ENCODE results near the gene DLG1.

Gene DLG1

DNA sequence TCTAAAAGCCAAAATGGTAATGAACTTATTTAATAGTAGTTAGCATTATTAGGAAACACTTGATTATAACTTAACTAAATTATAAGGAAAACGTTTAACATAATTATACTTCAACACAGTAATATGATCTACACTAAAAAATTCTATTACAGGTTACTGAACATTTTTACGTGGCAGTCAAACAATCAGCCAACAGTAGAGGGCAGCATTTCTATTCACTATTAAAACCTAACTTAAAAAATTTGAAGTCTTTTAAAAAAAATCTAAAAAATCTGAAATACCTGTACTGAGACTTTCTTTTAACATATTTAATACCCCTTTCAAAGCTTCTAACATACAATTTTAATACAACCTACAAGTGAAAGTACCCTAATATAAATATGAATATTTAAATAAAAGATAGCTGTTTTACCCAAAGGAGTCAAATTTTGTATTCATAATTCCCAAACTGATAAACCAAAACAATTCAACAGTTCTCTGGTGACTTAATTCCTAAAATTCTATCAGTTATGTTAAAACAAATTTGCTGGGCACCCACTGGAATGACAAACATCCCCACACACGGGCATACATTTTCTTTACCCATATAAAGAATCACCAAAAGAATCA lies 41.5 kb downstream of the DLG1 start:
- Mint-ChIP-seq H3K27me3 (no peaks in the 10 kb centered on the region), H3K4me1 (ENCODE audit: low read depth) (peaks cover 75% of the 10 kb centered on the region), H3K27ac (no peak overlapping the region), H3K36me3 (ENCODE audit: low read depth) (peaks cover 18% of the 10 kb centered on the region), H3K4me3 (no peak overlapping the region), H3K9me3 (no peaks in the 10 kb centered on the region)
- no peak for DNase-seq

DNA sequence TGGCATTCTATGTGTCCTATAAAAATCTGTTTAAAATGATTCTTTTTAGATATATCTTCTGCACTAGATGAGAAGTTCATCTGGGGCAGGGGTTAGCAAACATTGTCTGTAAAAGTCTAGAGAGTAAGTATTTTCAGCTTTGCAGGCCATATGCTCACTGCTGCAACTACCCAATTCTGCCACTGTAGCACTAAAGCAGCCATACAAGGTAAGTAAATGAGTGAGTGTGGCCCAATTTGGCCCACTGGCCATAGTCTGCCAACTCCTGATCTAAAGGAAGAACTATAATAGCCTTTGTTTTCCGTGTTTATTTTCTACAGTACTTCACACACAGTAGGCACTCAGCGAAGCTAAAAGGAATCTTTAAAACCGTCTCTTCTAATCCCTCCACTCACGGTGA lies 42.3 kb downstream of the DLG1 start:
- peaks cover 76% of the 10 kb centered on the region for H3K4me1 Mint-ChIP-seq (ENCODE audit: low read depth)

DNA sequence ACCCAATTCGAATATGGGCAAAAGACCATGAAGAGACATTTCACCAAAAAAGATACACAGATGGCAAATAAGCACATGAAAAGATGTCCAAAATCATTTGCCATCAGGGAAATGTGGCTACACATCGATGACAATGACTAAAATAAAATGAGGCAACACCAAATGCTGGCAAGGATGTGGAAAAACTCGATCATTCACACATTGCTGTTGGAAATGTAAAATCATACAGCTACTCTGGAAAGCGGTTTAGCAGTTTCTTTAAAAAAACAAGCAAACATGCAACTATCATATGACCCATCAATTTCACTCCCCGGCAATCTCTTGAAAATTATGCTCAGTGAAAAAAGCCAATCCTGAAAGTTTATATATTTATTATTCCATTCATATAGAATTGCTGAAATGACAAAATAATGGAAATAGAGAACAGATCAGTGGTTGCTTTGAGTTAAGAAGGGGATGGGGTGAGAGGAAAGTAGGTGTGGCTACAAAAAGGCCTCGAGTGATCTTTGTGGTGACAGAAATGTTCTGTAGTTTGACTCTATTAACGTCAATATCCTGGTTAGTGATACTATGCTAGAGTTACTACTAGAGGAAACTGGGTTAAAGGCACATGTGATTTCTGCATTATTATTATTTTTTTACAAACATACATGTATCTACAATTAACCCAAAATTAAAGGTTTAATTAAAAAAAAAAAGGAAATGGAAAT lies 45.0 kb downstream of the DLG1 start:
- Mint-ChIP-seq H3K36me3 (ENCODE audit: low read depth) (peaks cover 52% of the 10 kb centered on the region), H3K27ac (peak overlapping the region; percentile 75), H3K27me3 (no peaks in the 10 kb centered on the region)

More for the DNA sequence above, 42.3 kb downstream of the DLG1 start:
- H3K36me3 Mint-ChIP-seq (ENCODE audit: low read depth) = peaks cover 26% of the 10 kb centered on the region
- H3K27ac Mint-ChIP-seq = no peak overlapping the region
- no peak for DNase-seq
- no peak overlapping the region for H3K4me3 Mint-ChIP-seq
- no peaks in the 10 kb centered on the region for H3K27me3 Mint-ChIP-seq
- H3K9me3 Mint-ChIP-seq = peaks cover 5% of the 10 kb centered on the region

DNA sequence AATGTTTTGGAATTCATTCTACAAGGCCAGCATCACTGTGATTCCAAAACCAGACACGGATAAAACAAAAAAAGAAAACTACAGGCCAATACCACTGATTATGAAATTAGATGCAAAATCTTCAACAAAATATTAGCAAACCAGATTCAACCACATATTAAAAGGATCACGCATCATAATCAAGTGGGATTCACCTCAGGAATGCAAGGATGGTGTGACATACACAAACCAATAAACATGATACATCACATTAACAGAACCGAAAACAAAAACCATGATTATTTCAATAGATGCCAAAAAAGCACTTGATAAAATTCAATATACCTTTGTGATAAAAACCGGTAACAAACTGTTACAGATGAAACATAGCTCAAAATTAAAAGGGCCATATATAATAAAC lies 48.9 kb downstream of the DLG1 start:
- Mint-ChIP-seq H3K27me3 (no peaks in the 10 kb centered on the region), H3K36me3 (ENCODE audit: low read depth) (peaks cover 85% of the 10 kb centered on the region), H3K27ac (no peak overlapping the region)

More for the DNA sequence above, 45.0 kb downstream of the DLG1 start:
- Mint-ChIP-seq H3K4me3 (peak overlapping the region; percentile 8), H3K4me1 (ENCODE audit: low read depth) (peaks cover 55% of the 10 kb centered on the region), H3K9me3 (peaks cover 20% of the 10 kb centered on the region)
- DNase-seq = no peak

DNA sequence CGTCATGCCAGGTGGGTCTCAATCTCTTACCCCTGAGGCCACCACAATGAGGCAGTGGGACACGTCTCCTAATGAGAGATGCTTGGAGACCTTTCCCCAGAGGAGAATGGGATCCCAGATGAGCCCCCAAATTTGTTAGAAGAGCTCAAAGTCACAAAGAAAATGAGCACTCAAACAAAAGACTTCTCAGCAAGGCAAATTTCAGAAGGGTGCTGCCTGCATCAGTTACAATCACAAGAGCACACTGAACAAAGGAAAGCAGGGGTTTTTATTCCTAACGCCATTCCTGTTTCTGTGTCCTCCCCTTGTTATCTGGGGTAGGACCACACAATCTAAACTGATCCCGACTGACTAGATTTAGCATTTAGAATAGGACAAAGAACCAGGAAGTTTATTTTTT lies 50.1 kb downstream of the DLG1 start:
- peaks cover 97% of the 10 kb centered on the region for H3K36me3 Mint-ChIP-seq (ENCODE audit: low read depth)
- H3K9me3 Mint-ChIP-seq = peaks cover 51% of the 10 kb centered on the region
- H3K27ac Mint-ChIP-seq = no peak overlapping the region
- no peak overlapping the region for H3K4me3 Mint-ChIP-seq
- no peaks in the 10 kb centered on the region for H3K27me3 Mint-ChIP-seq
- H3K4me1 Mint-ChIP-seq (ENCODE audit: low read depth) = peaks cover 23% of the 10 kb centered on the region
- no peak for DNase-seq

More for the DNA sequence above, 48.9 kb downstream of the DLG1 start:
- H3K9me3 Mint-ChIP-seq = peaks cover 39% of the 10 kb centered on the region
- peaks cover 35% of the 10 kb centered on the region for H3K4me1 Mint-ChIP-seq (ENCODE audit: low read depth)
- no peak for DNase-seq
- H3K4me3 Mint-ChIP-seq = no peak overlapping the region

DNA sequence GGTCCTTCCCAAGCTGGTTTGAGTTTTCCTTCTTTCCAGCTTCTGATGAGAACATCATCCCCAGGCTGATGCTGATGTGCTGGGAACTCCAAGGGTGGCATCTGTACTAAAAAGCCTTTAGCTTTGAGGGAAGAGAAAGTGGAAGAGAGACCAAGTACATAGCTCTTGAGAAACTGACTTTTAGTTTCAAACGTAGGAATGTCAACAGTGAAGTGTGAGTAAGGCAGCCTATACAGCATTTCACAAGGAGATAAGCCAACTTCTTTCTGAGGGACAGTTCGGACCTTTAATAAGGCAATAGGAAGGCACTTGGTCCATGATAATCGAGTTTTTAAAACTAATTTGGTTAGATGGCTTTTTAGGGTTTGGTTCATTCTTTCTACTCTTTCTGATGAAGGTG lies 53.7 kb downstream of the DLG1 start:
- Mint-ChIP-seq H3K36me3 (ENCODE audit: low read depth) (peaks cover 92% of the 10 kb centered on the region), H3K4me3 (no peak overlapping the region), H3K4me1 (ENCODE audit: low read depth) (peaks cover 19% of the 10 kb centered on the region), H3K27ac (no peak overlapping the region), H3K9me3 (peaks cover 65% of the 10 kb centered on the region), H3K27me3 (no peaks in the 10 kb centered on the region)
- DNase-seq = no peak

DNA sequence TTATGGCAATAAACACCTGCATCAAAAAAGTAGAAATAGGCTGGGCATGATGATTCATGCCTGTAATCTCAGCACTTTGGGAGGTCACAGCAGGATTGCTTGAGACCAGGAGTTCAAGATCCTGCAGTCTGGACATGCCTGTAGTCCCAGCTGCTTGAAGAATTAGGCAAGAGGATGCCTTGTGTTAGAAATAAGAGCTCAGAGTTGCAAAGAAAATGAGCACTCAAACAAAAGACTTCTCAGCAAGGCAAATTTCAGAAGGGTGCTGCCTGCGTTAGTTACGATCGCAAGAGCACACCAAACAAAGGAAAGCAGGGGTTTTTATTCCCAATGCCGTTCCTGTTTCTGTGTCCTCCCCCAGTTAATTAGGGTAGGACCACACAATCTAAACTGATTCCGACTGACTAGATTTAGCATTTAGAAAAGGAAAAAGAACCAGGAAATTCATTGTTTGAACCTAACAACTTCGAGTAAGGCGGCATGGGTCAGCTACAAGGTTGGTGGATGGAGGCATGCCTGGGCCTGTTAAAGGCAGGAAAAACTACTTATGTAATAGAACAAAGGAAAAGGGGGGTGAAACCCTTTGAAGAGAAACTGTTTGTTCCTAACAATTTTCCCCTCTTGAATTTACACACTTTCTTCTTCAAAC lies 55.5 kb downstream of the DLG1 start:
- H3K4me1 Mint-ChIP-seq (ENCODE audit: low read depth) = peaks cover 35% of the 10 kb centered on the region
- no peaks in the 10 kb centered on the region for H3K27me3 Mint-ChIP-seq
- peaks cover 49% of the 10 kb centered on the region for H3K9me3 Mint-ChIP-seq
- H3K27ac Mint-ChIP-seq = no peak overlapping the region
- peaks cover 75% of the 10 kb centered on the region for H3K36me3 Mint-ChIP-seq (ENCODE audit: low read depth)
- no peak for DNase-seq
- H3K4me3 Mint-ChIP-seq = no peak overlapping the region

DNA sequence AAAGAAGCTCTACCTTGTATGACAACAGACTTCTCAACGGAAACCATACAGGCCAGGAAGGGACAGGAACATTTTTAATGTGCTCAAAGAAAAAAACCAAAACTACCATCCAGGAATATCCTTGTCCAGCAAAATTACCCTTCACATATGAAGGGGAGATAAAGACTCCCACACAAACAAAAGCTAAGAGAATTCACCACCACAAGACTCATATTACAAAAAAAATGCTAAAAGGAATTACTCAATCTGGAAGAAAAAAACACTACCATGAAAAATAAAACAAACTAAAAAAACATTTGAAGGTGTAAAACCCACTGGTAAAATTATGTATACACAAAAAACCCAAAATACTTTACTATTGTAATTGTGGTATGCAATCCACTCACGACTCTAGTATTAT lies 57.2 kb downstream of the DLG1 start:
- no peaks in the 10 kb centered on the region for H3K27me3 Mint-ChIP-seq
- peaks cover 72% of the 10 kb centered on the region for H3K36me3 Mint-ChIP-seq (ENCODE audit: low read depth)
- no peak overlapping the region for H3K27ac Mint-ChIP-seq
- peaks cover 43% of the 10 kb centered on the region for H3K4me1 Mint-ChIP-seq (ENCODE audit: low read depth)
- peaks cover 48% of the 10 kb centered on the region for H3K9me3 Mint-ChIP-seq
- DNase-seq = no peak
- no peak overlapping the region for H3K4me3 Mint-ChIP-seq

DNA sequence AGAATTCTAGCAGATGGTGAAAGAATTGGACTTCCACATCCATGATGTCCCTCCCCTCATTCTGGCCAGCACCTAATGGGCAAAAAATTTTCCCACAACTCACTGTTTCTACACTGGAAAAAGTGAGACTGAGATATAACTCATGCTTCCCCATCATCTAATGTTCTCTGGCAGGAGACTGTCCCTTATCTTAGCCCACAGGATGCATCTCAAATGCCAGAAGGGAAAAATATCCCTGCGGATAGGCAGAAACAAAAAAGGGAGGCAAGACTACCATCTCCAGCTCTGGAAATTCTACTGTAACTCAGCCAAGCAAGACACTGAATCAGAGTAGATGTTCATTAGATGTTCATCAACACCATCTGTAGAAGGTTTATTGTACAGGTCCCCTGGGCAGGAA lies 58.6 kb downstream of the DLG1 start:
- Mint-ChIP-seq H3K27ac (no peak overlapping the region), H3K27me3 (no peaks in the 10 kb centered on the region), H3K4me1 (ENCODE audit: low read depth) (peaks cover 46% of the 10 kb centered on the region), H3K9me3 (peaks cover 40% of the 10 kb centered on the region), H3K36me3 (ENCODE audit: low read depth) (peaks cover 73% of the 10 kb centered on the region), H3K4me3 (no peak overlapping the region)
- DNase-seq = no peak

DNA sequence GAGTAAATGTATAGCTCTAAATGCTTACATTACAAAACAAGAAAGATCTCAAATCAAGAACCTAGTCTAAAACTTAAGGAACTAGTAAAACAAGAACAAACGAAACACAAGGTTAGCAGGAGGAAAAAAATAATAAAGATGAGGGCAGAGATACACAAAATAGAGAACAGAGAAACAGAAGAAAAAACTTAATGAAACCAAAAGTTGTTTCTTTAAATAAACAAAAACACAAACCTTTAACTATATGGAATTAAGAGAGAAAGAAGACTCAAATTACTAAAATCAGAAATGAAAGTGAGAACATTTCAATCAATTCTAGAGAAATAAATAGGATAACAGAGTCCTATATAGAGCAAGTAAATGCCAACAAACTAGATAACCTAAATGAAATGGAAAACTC lies 59.6 kb downstream of the DLG1 start:
- Mint-ChIP-seq H3K27me3 (no peaks in the 10 kb centered on the region), H3K27ac (peak overlapping the region; percentile 42), H3K9me3 (peaks cover 30% of the 10 kb centered on the region), H3K4me3 (no peak overlapping the region), H3K36me3 (ENCODE audit: low read depth) (peaks cover 73% of the 10 kb centered on the region), H3K4me1 (ENCODE audit: low read depth) (peaks cover 48% of the 10 kb centered on the region)
- no peak for DNase-seq

DNA sequence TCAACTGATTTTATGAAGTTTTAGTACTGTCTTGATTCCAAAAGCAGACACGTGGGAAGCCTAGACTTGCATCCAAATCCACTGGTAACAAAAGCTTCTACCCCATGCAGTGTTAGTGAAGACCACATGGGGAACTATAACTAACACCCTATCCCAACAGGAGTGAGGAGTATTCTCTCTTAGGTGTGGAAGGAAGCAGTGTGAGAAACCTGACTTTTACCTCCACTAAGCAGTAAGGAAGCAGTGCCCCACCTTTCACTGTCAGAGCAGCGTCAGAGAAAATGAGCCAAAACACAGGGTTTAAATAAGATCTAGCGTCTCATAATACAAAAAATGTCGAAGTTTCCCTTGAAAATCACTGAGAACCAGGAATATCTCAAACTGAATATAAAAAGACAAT lies 60.5 kb downstream of the DLG1 start:
- Mint-ChIP-seq H3K27ac (no peak overlapping the region), H3K4me3 (no peak overlapping the region), H3K36me3 (ENCODE audit: low read depth) (peaks cover 66% of the 10 kb centered on the region), H3K4me1 (ENCODE audit: low read depth) (peaks cover 49% of the 10 kb centered on the region), H3K9me3 (peaks cover 20% of the 10 kb centered on the region), H3K27me3 (no peaks in the 10 kb centered on the region)
- no peak for DNase-seq

DNA sequence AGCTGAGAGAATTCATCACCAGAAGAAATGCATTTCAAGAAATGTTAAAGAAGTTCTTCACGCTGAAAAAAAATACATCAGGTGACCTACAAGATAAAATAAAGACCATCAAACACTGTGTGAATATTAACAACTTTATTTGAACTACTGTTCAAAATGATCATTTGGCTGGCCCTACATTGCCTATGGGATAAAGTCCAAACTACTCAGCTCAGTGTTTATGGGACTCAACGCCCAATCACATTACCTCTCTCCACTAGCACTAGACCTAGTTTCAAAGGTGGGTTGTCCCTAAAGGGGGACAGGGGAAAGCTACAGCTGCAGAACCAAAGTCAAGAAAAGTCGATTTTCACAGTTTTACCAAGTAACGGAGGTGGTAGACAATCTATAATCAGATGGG lies 62.0 kb downstream of the DLG1 start:
- H3K4me1 Mint-ChIP-seq (ENCODE audit: low read depth) = peaks cover 52% of the 10 kb centered on the region
- H3K4me3 Mint-ChIP-seq = no peak overlapping the region
- H3K27me3 Mint-ChIP-seq = no peaks in the 10 kb centered on the region
- H3K36me3 Mint-ChIP-seq (ENCODE audit: low read depth) = peaks cover 55% of the 10 kb centered on the region
- peaks cover 8% of the 10 kb centered on the region for H3K9me3 Mint-ChIP-seq
- H3K27ac Mint-ChIP-seq = no peak overlapping the region
- no peak for DNase-seq

DNA sequence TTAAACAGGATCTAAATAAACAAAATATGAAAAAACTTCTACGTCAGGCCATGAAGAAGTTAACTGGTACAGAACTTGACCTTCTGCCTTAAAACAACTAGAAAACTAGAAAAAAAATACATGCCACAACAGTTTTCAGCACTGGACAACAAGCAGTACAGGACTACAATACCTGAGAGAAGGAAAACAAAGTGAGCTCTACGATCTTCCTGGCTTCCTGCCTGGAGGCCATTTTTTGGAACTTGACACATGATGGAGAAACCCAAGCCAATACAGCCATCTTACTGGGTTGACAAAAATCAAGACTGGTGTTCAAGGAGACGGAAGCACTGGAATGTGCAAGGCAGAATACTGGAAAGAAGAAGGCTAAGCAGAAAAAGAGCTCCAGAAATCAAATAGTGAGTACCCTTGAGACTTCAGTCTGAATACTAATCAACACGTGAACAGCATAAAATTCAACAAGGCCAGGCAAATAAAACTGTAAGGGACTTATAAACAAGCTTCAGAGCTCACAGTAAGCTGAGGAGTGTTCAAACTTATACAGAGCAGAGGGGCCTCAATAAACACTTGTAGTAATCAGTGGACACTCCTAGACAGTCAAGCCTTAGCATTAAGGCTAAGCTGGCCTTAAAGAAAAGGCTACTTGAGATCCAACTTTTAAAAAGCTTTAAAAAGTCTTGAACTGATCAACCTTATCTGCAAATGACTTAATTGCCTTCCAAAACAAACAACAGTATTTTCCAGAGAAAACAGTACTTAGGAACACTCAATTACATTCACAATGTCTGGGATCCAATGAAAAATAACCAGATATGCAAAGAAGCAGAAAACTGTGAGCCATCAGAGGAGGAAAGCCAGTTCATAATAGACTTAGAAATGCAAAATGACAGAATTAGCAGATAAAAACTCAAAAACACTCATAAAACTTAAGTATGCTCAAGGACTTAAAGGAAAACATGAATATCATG lies 63.2 kb downstream of the DLG1 start:
- H3K27ac Mint-ChIP-seq = no peak overlapping the region

DNA sequence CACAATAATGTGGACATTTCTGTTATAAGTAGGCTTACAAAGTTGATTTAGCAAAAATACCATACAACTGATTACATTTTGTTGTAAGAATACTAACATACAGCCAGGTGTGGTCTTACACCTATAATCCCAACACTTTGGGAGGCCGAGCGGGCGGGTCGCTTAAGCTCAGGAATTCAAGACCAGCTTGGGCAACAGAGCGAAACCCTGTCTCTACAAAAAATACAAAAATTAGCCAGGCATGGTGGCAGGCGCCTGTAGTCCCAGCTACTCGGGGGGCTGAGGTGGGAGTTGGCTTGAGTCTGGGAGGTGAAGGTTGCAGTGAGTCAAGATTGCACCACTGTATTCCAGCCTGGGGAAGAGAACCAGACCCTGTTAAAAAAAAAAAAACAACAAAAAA lies 67.1 kb downstream of the DLG1 start:
- peaks cover 38% of the 10 kb centered on the region for H3K4me1 Mint-ChIP-seq (ENCODE audit: low read depth)
- H3K27ac Mint-ChIP-seq = no peak overlapping the region
- no peak for DNase-seq
- no peak overlapping the region for H3K4me3 Mint-ChIP-seq
- H3K36me3 Mint-ChIP-seq (ENCODE audit: low read depth) = peaks cover 33% of the 10 kb centered on the region
- H3K27me3 Mint-ChIP-seq = no peaks in the 10 kb centered on the region
- H3K9me3 Mint-ChIP-seq = peaks cover under 1% of the 10 kb centered on the region

More for the DNA sequence above, 63.2 kb downstream of the DLG1 start:
- Mint-ChIP-seq H3K27me3 (no peaks in the 10 kb centered on the region), H3K4me1 (ENCODE audit: low read depth) (peaks cover 47% of the 10 kb centered on the region), H3K36me3 (ENCODE audit: low read depth) (peaks cover 50% of the 10 kb centered on the region), H3K4me3 (no peak overlapping the region), H3K9me3 (peaks cover 3% of the 10 kb centered on the region)
- DNase-seq = no peak

Measured in activated T-cell treated with anti-CD3 and anti-CD28 coated beads, Interleukin-2, amount 50 U/mL, for 24 hours (primary cell).